Endothelial cell of umbilical vein (primary cell): ENCODE measurements around the gene CFAP97D1. TPM values are rescaled to one million over a fixed set of nuclear protein-coding genes. Genes with fewer than 3 reads are reported as not detected.

Experiments
- BruUV-seq: library from RNA; stranded (reverse); fragments of 400-500 nt; replicated peaks from 2 replicates; lab custom pipeline; 2021; lab: Mats Ljungman, UMichigan
- CTCF ChIA-PET: fragments of 300-600, 350-600 bp; sonication (Branson Sonifier 250); formaldehyde crosslinking; loops from one replicate; lab custom pipeline; 2021; ENCODE audit warnings: antibody characterized with exemption, inconsistent platforms; lab: Charles Lee
- POLR2A ChIA-PET: fragments of 300-600, 350-600 bp; sonication (Branson Sonifier 250); formaldehyde crosslinking; loops from one replicate; lab custom pipeline; 2021; ENCODE audit warnings: antibody characterized with exemption, inconsistent platforms; lab: Charles Lee
- DNase-seq: peaks from one replicate; pipeline ENCODE4 v3.0.0-alpha.2; 2011; ENCODE audit warnings: low read depth, low spot score
- FAIRE-seq: peaks from 2 replicates; lab custom pipeline; 2011; peaks lifted over from hg19 to GRCh38; lab: Jason Lieb, UNC
- H2AFZ ChIP-seq: 2 replicates; pipeline ENCODE4 v1.6.0; 2012; ENCODE audit warnings: low read depth, low read length, control low read depth, inconsistent platforms
- H3K27ac ChIP-seq: 2 replicates; pipeline ENCODE4 v1.5.1; 2011; ENCODE audit warnings: low read depth, mild to moderate bottlenecking, control low read depth, low read length, moderate library complexity; ENCODE audit not compliant: insufficient read depth
- H3K27me3 ChIP-seq, 2 experiments: 2 replicates each; pipeline versions ENCODE4 v1.6.0 to v1.6.1; 2011; ENCODE audit warnings: low read length in 2 of 2, mixed read lengths in 1 of 2; ENCODE audit not compliant: control insufficient read depth in 2 of 2, insufficient read depth in 2 of 2
- H3K36me3 ChIP-seq, 2 experiments: 2 replicates in 1 of 2; 3 replicates in 1 of 2; pipeline ENCODE4 v1.5.1; 2011; ENCODE audit warnings: low read length in 2 of 2, mild to moderate bottlenecking in 1 of 2, moderate library complexity in 1 of 2; ENCODE audit not compliant: control insufficient read depth in 2 of 2, insufficient read depth in 2 of 2; ENCODE audit errors: extremely low read depth in 1 of 2
- H3K4me1 ChIP-seq: 3 replicates; pipeline ENCODE4 v1.5.1; 2011; ENCODE audit warnings: mild to moderate bottlenecking, low read length; ENCODE audit not compliant: control insufficient read depth, insufficient read depth; ENCODE audit errors: extremely low read depth
- H3K4me2 ChIP-seq: 2 replicates; pipeline ENCODE4 v1.6.1; 2011; ENCODE audit warnings: low read length, control low read depth, mixed read lengths; ENCODE audit not compliant: insufficient read depth
- H3K4me3 ChIP-seq, 3 experiments: fragments of 200-600 bp in 1 of 3; sonication (generic), shearing (Covaris generic) in 1 of 3; replicated peaks in 1 of 3; 2 replicates each; pipeline ENCODE4 v1.5.1; 2011 to 2016; ENCODE audit warnings: control low read depth in 3 of 3, low read length in 3 of 3, mild to moderate bottlenecking in 2 of 3, inconsistent platforms in 1 of 3, low read depth in 1 of 3, moderate library complexity in 1 of 3; ENCODE audit not compliant: insufficient read depth in 1 of 3
- H3K79me2 ChIP-seq: 2 replicates; pipeline ENCODE4 v1.6.0; 2012; ENCODE audit warnings: low read length, inconsistent platforms; ENCODE audit not compliant: control insufficient read depth, insufficient read depth
- H3K9ac ChIP-seq: replicated peaks from 2 replicates; pipeline ENCODE3; 2011; ENCODE audit warnings: low read length, control low read depth; ENCODE audit not compliant: insufficient read depth; ENCODE audit errors: extremely low read depth
- H3K9me1 ChIP-seq: replicated peaks from 3 replicates; pipeline ENCODE4 v1.6.0; 2011; ENCODE audit warnings: mild to moderate bottlenecking, low read length; ENCODE audit not compliant: control insufficient read depth, insufficient read depth; ENCODE audit errors: extremely low read depth
- H3K9me3 ChIP-seq: replicated peaks from 2 replicates; pipeline ENCODE4 v1.5.1; 2012; ENCODE audit warnings: low read length, inconsistent platforms; ENCODE audit not compliant: control insufficient read depth, insufficient read depth
- H4K20me1 ChIP-seq: replicated peaks from 2 replicates; pipeline ENCODE3; 2011; ENCODE audit warnings: mild to moderate bottlenecking, low read length; ENCODE audit not compliant: control insufficient read depth, insufficient read depth; ENCODE audit errors: extremely low read depth
- CTCF ChIP-seq, 2 donors: IDR thresholded peaks; 1 replicate in 1 of 2; 2 replicates in 1 of 2; pipeline ENCODE4 v1.5.1; 2011; ENCODE audit warnings: low read length in 2 of 2, mild to moderate bottlenecking in 2 of 2, moderate library complexity in 2 of 2, control low read depth in 1 of 2, inconsistent platforms in 1 of 2, low read depth in 1 of 2; ENCODE audit not compliant: insufficient read depth in 1 of 2; ENCODE audit errors: extremely low read depth in 1 of 2
- EZH2 ChIP-seq: IDR thresholded peaks from 2 replicates; pipeline ENCODE4 v1.6.1; 2012; ENCODE audit warnings: borderline replicate concordance, low read depth, mild to moderate bottlenecking, moderate library complexity, low read length, inconsistent platforms; ENCODE audit not compliant: severe bottlenecking
- FOS ChIP-seq: IDR thresholded peaks from 2 replicates; pipeline ENCODE4 v1.6.1; 2011; ENCODE audit warnings: mild to moderate bottlenecking, low read length, moderate library complexity, borderline replicate concordance; ENCODE audit not compliant: insufficient read depth
- GATA2 ChIP-seq: IDR thresholded peaks from 2 replicates; pipeline ENCODE4 v1.7.0; 2011; ENCODE audit warnings: low read depth, mild to moderate bottlenecking, moderate library complexity, mixed read lengths, low read length; ENCODE audit not compliant: insufficient read length, insufficient read depth
- JUN ChIP-seq: IDR thresholded peaks from 2 replicates; pipeline ENCODE4 v1.6.1; 2011; ENCODE audit warnings: borderline replicate concordance, low read depth; ENCODE audit not compliant: insufficient read length, insufficient read depth
- MAX ChIP-seq: IDR thresholded peaks from 2 replicates; pipeline ENCODE4 v1.6.1; 2011; ENCODE audit not compliant: insufficient read depth, insufficient read length
- MYC ChIP-seq: IDR thresholded peaks from one replicate; pipeline ENCODE4 v1.6.1; 2011; ENCODE audit warnings: mild to moderate bottlenecking, low read depth, low read length
- POLR2A ChIP-seq: IDR thresholded peaks from 2 replicates; pipeline ENCODE4 v1.6.1; 2012; ENCODE audit warnings: low read depth, mild to moderate bottlenecking, control low read depth, low read length
- POLR2AphosphoS5 ChIP-seq: IDR thresholded peaks from 2 replicates; pipeline ENCODE4 v1.6.1; 2012; ENCODE audit warnings: low read depth, mild to moderate bottlenecking, control low read depth, low read length, moderate library complexity; ENCODE audit not compliant: insufficient read depth
- dilution Hi-C: fragments of 300-500 bp; cut with MboI; formaldehyde crosslinking; loops from one replicate; pipeline ENCODE4 v1.15.0; 2019; ENCODE audit warnings: low sequenced_read_pairs; ENCODE audit not compliant: extremely low pct_ligation_motif_present
- intact Hi-C: fragments of 100-400 bp; cut with micrococcal nuclease; formaldehyde crosslinking; loops from one replicate; pipeline ENCODE4 v1.10.0; 2022
- polyA plus RNA-seq, 4 experiments: library from polyadenylated mRNA; depleted of rRNA in 3 of 4; stranded (reverse) in 3 of 4; unstranded in 1 of 4; fragments of >200 nt; gene quantifications; 2 replicates each; pipeline versions ENCODE4 v1.2.1 to v1.2.3, GENCODE V29; 2011 to 2012; ENCODE audit warnings: missing spikeins in 1 of 4
- total RNA-seq: library from RNA; stranded (reverse); gene quantifications from 2 replicates; pipeline ENCODE4 v1.2.3, GENCODE V29; 2021

CFAP97D1 gene
- total and polyA plus RNA-seq, 2 donors (not counting 3 experiments of a cell fraction or from before 2014, with no cell fraction given), result not detected

DNA sequence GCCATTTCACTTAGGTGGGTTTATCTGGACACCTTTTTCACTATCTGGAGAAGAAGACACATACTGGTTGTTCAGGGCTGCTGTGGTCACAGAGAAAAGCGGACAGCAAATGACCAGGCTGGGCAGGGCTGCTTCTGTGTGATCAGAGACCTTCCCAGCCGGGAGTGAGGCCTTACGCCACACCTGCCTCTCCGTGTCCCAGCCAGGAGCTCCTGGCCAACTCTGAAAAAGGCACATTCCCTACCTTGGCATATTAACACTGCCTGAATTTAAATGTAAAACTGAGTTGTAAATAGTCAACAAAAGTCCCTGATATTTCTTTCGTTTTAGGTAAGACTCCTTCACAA is 12.5 kb upstream of the CFAP97D1 start:
- H4K20me1 ChIP-seq, result no peaks in the 10 kb centered on the region
- FAIRE-seq (no peak), DNase-seq (no peak)
- intact Hi-C loops (no loop called here), dilution Hi-C loops (loop anchor here (5.0 kb wide), 1 partner anchor 65 kb away; no protein-coding TSS in a partner anchor)
- no peaks in the 10 kb centered on the region for H3K27me3 ChIP-seq
- POLR2A ChIA-PET, result no interaction called here
- no peak overlapping the region for H3K4me2 ChIP-seq
- no peaks in the 10 kb centered on the region for H3K79me2 ChIP-seq
- peaks cover 7 to 21% of the 10 kb centered on the region in 2 experiments for H3K36me3 ChIP-seq
- H3K9me3 ChIP-seq, result no peaks in the 10 kb centered on the region
- TF ChIP-seq MYC, result no peak
- H2AFZ ChIP-seq, result no peak overlapping the region
- peaks cover 2% of the 10 kb centered on the region for H3K4me1 ChIP-seq
- H3K9me1 ChIP-seq, result no peaks in the 10 kb centered on the region
- no TSS peak for BruUV-seq
- CTCF ChIA-PET, result interaction anchor here (0.8 to 3.2 kb wide), 26 partner anchors 10 to 254 kb away, joined by 3 to 55 read pairs (median 4); partner anchors contain the start of genes CD300LG and DUSP3
- no peak overlapping the region for H3K27ac ChIP-seq
- H3K4me3 ChIP-seq, result no peak overlapping the region
- no peak overlapping the region for H3K9ac ChIP-seq

GRCh38 chr17:43768382-43768781 is 11.9 kb upstream of the CFAP97D1 start:
- H3K4me1 ChIP-seq, result peaks cover 2% of the 10 kb centered on the region
- peaks cover 8 to 27% of the 10 kb centered on the region in 2 experiments for H3K36me3 ChIP-seq
- no peak overlapping the region for H3K4me3 ChIP-seq
- BruUV-seq, result no TSS peak
- dilution Hi-C loops, result loop anchor here (5.0 kb wide), 1 partner anchor 66 kb away; no protein-coding TSS in a partner anchor
- no peak overlapping the region for H3K4me2 ChIP-seq
- DNase-seq, result no peak
- no peak for FAIRE-seq
- no peaks in the 10 kb centered on the region for H3K27me3 ChIP-seq
- H3K9me3 ChIP-seq, result no peaks in the 10 kb centered on the region
- no peaks in the 10 kb centered on the region for H3K79me2 ChIP-seq
- no peak overlapping the region for H3K9ac ChIP-seq
- intact Hi-C loops, result no loop called here
- CTCF ChIA-PET, result interaction anchor here (1.5 to 3.2 kb wide), 6 partner anchors 29 to 193 kb away, joined by 3 to 55 read pairs (median 6); partner anchors contain the start of gene CD300LG
- H3K9me1 ChIP-seq, result no peaks in the 10 kb centered on the region
- POLR2A ChIA-PET, result no interaction called here
- no peak for TF ChIP-seq POLR2A
- TF ChIP-seq MAX, result no peak
- no peak for TF ChIP-seq FOS
- TF ChIP-seq EZH2, result no peak
- no peak for TF ChIP-seq CTCF (IDR thresholded peaks at IDR 0.05; ENCODE audit: extremely low read depth in 1 of 2, insufficient read depth in 1 of 2, low read depth in 1 of 2, low read length in 2 of 2)
- TF ChIP-seq POLR2AphosphoS5, result no peak
- TF ChIP-seq JUN, result no peak
- no peak for TF ChIP-seq GATA2
- no peak for TF ChIP-seq MYC
- H2AFZ ChIP-seq, result no peak overlapping the region
- no peaks in the 10 kb centered on the region for H4K20me1 ChIP-seq
- H3K27ac ChIP-seq, result no peak overlapping the region
